ENCODE data around the gene PLEKHN1.

Gene PLEKHN1

GRCh38 chr1:960363-961131 is 5.7 kb upstream of the PLEKHN1 start, which contains the start of gene KLHL17:
Gene KLHL17, plus strand, starts transcription at chr1:960584. Its CDS starts 110 bp downstream, at chr1:960694.
- H3K14ac ChIP-seq (ENCODE audit: low read length) = peak within 1 kb of the TSS; percentile 41

GRCh38 chr1:961132-961669 is 5.1 kb upstream of the PLEKHN1 start:
- no peak overlapping the region for H2BK120ac ChIP-seq (ENCODE audit: insufficient read depth, low read length, poor library complexity)
- peak overlapping the region; percentile 37 for H3K14ac ChIP-seq (ENCODE audit: low read length)
- H3K9me3 ChIP-seq (ENCODE audit: insufficient read depth, low read depth, low read length) = peaks cover 4% of the 10 kb centered on the region
- peaks cover 5% of the 10 kb centered on the region for H3K79me2 ChIP-seq (ENCODE audit: control insufficient read depth, insufficient read depth, low read length, poor library complexity)
- peak overlapping the region; percentile 88 for H3K4me2 ChIP-seq (ENCODE audit: low read length)
- no peak overlapping the region for H3K4ac ChIP-seq (ENCODE audit: low read depth, low read length)
- H2AFZ ChIP-seq (ENCODE audit: insufficient read depth, low read length, poor library complexity) = peak overlapping the region; percentile 67
- H3K18ac ChIP-seq (ENCODE audit: low read length) = peak overlapping the region; percentile 47
- WGBS (ENCODE audit: extremely low coverage, insufficient coverage, insufficient read length) = no CpG with 5 or more reads among the region's 56 CpGs
- peaks cover 10 to 21% of the 10 kb centered on the region in 2 experiments for H3K4me1 ChIP-seq (ENCODE audit: control insufficient read depth in 1 of 2, insufficient read depth in 2 of 2, low read length in 2 of 2)
- DNase-seq = peak; percentile 46 to 71
- H3K4me3 ChIP-seq (ENCODE audit: low read depth, low read length) = peak overlapping the region; percentile 96
- H2AK5ac ChIP-seq (ENCODE audit: low read length) = no peak overlapping the region
- H3K23ac ChIP-seq (ENCODE audit: low read length) = no peak overlapping the region
- peak overlapping the region; percentile 51 for H4K12ac ChIP-seq (ENCODE audit: low read depth, low read length)
- peak overlapping the region; percentile 50 for H4K8ac ChIP-seq (ENCODE audit: low read depth, low read length)
- H3K36me3 ChIP-seq (ENCODE audit: control insufficient read depth in 1 of 2, insufficient read depth in 2 of 2, low read length in 2 of 2) = peaks cover 36 to 47% of the 10 kb centered on the region in 2 experiments
- H2BK12ac ChIP-seq (ENCODE audit: low read length) = no peak overlapping the region
- no peak overlapping the region for H2BK5ac ChIP-seq (ENCODE audit: low read depth, low read length, poor library complexity)
- peaks cover 10% of the 10 kb centered on the region for H3K79me1 ChIP-seq (ENCODE audit: low read length)
- peak overlapping the region; percentile 68 for H4K91ac ChIP-seq (ENCODE audit: low read depth, low read length)
- no peak overlapping the region for H3K27ac ChIP-seq (ENCODE audit: low read depth, low read length)
- peaks cover 3% of the 10 kb centered on the region for H3K27me3 ChIP-seq (ENCODE audit: insufficient read depth, low read length)
- peak overlapping the region; percentile 5 for H3K9ac ChIP-seq (ENCODE audit: low read length)

More at GRCh38 chr1:960363-961131, 5.7 kb upstream of the PLEKHN1 start, which contains the start of gene KLHL17:
- Histone ChIP-seq H2AK5ac (ENCODE audit: low read length) (peak within 1 kb of the TSS; percentile 5), H3K4me3 (ENCODE audit: low read depth, low read length) (peak within 1 kb of the TSS; percentile 96), H4K8ac (ENCODE audit: low read depth, low read length) (peak within 1 kb of the TSS; percentile 85), H3K27ac (ENCODE audit: low read depth, low read length) (no peak within 1 kb of the TSS), H2AFZ (ENCODE audit: insufficient read depth, low read length, poor library complexity) (peak within 1 kb of the TSS; percentile 67), H3K4me2 (ENCODE audit: low read length) (peak within 1 kb of the TSS; percentile 88), H3K27me3 (ENCODE audit: insufficient read depth, low read length) (peaks cover 3% of the 10 kb centered on the region), H3K4me1 (ENCODE audit: control insufficient read depth in 1 of 2, insufficient read depth in 2 of 2, low read length in 2 of 2) (peaks cover 5 to 15% of the 10 kb centered on the region in 2 experiments), H3K4ac (ENCODE audit: low read depth, low read length) (peak within 1 kb of the TSS; percentile 46), H2BK12ac (ENCODE audit: low read length) (peak within 1 kb of the TSS; percentile 51), H3K18ac (ENCODE audit: low read length) (peak within 1 kb of the TSS; percentile 57), H4K91ac (ENCODE audit: low read depth, low read length) (peak within 1 kb of the TSS; percentile 84), H3K9me3 (ENCODE audit: insufficient read depth, low read depth, low read length) (peaks cover 4% of the 10 kb centered on the region), H4K12ac (ENCODE audit: low read depth, low read length) (peak within 1 kb of the TSS; percentile 51), H3K36me3 (ENCODE audit: control insufficient read depth in 1 of 2, insufficient read depth in 2 of 2, low read length in 2 of 2) (peaks cover 42 to 54% of the 10 kb centered on the region in 2 experiments), H3K9ac (ENCODE audit: low read length) (peak within 1 kb of the TSS; percentile 66), H2BK5ac (ENCODE audit: low read depth, low read length, poor library complexity) (no peak within 1 kb of the TSS), H3K23ac (ENCODE audit: low read length) (no peak within 1 kb of the TSS), H2BK120ac (ENCODE audit: insufficient read depth, low read length, poor library complexity) (peak within 1 kb of the TSS; percentile 43), H3K79me1 (ENCODE audit: low read length) (peaks cover 10% of the 10 kb centered on the region), H3K79me2 (ENCODE audit: control insufficient read depth, insufficient read depth, low read length, poor library complexity) (peaks cover 5% of the 10 kb centered on the region)
- WGBS (ENCODE audit: extremely low coverage, insufficient coverage, insufficient read length) = no CpG with 5 or more reads among the region's 109 CpGs
- peak; percentile 58 to 72 for DNase-seq

- peaks cover 13% of the 10 kb centered on the region for H3K79me1 ChIP-seq (ENCODE audit: low read length)
- no peak overlapping the region for H3K14ac ChIP-seq (ENCODE audit: low read length)
- no peak overlapping the region for H2BK5ac ChIP-seq (ENCODE audit: low read depth, low read length, poor library complexity)
- no peak overlapping the region for H3K4me2 ChIP-seq (ENCODE audit: low read length)
- H2BK120ac ChIP-seq (ENCODE audit: insufficient read depth, low read length, poor library complexity) = no peak overlapping the region
- H4K91ac ChIP-seq (ENCODE audit: low read depth, low read length) = no peak overlapping the region
- peaks cover 16 to 31% of the 10 kb centered on the region in 2 experiments for H3K4me1 ChIP-seq (ENCODE audit: control insufficient read depth in 1 of 2, insufficient read depth in 2 of 2, low read length in 2 of 2)
- peaks cover 3% of the 10 kb centered on the region for H3K27me3 ChIP-seq (ENCODE audit: insufficient read depth, low read length)
- H3K18ac ChIP-seq (ENCODE audit: low read length) = no peak overlapping the region
- H2BK12ac ChIP-seq (ENCODE audit: low read length) = no peak overlapping the region
- H4K12ac ChIP-seq (ENCODE audit: low read depth, low read length) = no peak overlapping the region
- no peak overlapping the region for H4K8ac ChIP-seq (ENCODE audit: low read depth, low read length)
- H3K9ac ChIP-seq (ENCODE audit: low read length) = no peak overlapping the region
- WGBS (ENCODE audit: extremely low coverage, insufficient coverage, insufficient read length) = no CpG with 5 or more reads among the region's 57 CpGs
- no peak overlapping the region for H2AFZ ChIP-seq (ENCODE audit: insufficient read depth, low read length, poor library complexity)
- H3K4me3 ChIP-seq (ENCODE audit: low read depth, low read length) = no peak overlapping the region
- no peak overlapping the region for H2AK5ac ChIP-seq (ENCODE audit: low read length)
- DNase-seq = no peak
- no peak overlapping the region for H3K27ac ChIP-seq (ENCODE audit: low read depth, low read length)
- no peak overlapping the region for H3K4ac ChIP-seq (ENCODE audit: low read depth, low read length)
- peaks cover 5% of the 10 kb centered on the region for H3K79me2 ChIP-seq (ENCODE audit: control insufficient read depth, insufficient read depth, low read length, poor library complexity)
- no peak overlapping the region for H3K23ac ChIP-seq (ENCODE audit: low read length)
- H3K9me3 ChIP-seq (ENCODE audit: insufficient read depth, low read depth, low read length) = peaks cover 4% of the 10 kb centered on the region
- H3K36me3 ChIP-seq (ENCODE audit: control insufficient read depth in 1 of 2, insufficient read depth in 2 of 2, low read length in 2 of 2) = peaks cover 26 to 35% of the 10 kb centered on the region in 2 experiments
Measured at GRCh38 chr1:962381-963300, 3.6 kb upstream of the PLEKHN1 start.

- no peak overlapping the region for H3K14ac ChIP-seq (ENCODE audit: low read length)
- no peak overlapping the region for H3K23ac ChIP-seq (ENCODE audit: low read length)
- no peak for DNase-seq
- H4K91ac ChIP-seq (ENCODE audit: low read depth, low read length) = no peak overlapping the region
- no peak overlapping the region for H3K4me2 ChIP-seq (ENCODE audit: low read length)
- H2AK5ac ChIP-seq (ENCODE audit: low read length) = no peak overlapping the region
- H4K12ac ChIP-seq (ENCODE audit: low read depth, low read length) = no peak overlapping the region
- H3K27me3 ChIP-seq (ENCODE audit: insufficient read depth, low read length) = peaks cover 3% of the 10 kb centered on the region
- H2BK5ac ChIP-seq (ENCODE audit: low read depth, low read length, poor library complexity) = no peak overlapping the region
- H3K9ac ChIP-seq (ENCODE audit: low read length) = no peak overlapping the region
- H3K79me1 ChIP-seq (ENCODE audit: low read length) = peaks cover 13% of the 10 kb centered on the region
- H3K18ac ChIP-seq (ENCODE audit: low read length) = no peak overlapping the region
- H2AFZ ChIP-seq (ENCODE audit: insufficient read depth, low read length, poor library complexity) = no peak overlapping the region
- H3K9me3 ChIP-seq (ENCODE audit: insufficient read depth, low read depth, low read length) = peaks cover 4% of the 10 kb centered on the region
- no peak overlapping the region for H3K4me3 ChIP-seq (ENCODE audit: low read depth, low read length)
- H2BK120ac ChIP-seq (ENCODE audit: insufficient read depth, low read length, poor library complexity) = no peak overlapping the region
- no CpG with 5 or more reads among the region's 16 CpGs for WGBS (ENCODE audit: extremely low coverage, insufficient coverage, insufficient read length)
- no peak overlapping the region for H4K8ac ChIP-seq (ENCODE audit: low read depth, low read length)
- no peak overlapping the region for H3K27ac ChIP-seq (ENCODE audit: low read depth, low read length)
- no peak overlapping the region for H2BK12ac ChIP-seq (ENCODE audit: low read length)
- peaks cover 5% of the 10 kb centered on the region for H3K79me2 ChIP-seq (ENCODE audit: control insufficient read depth, insufficient read depth, low read length, poor library complexity)
- H3K4ac ChIP-seq (ENCODE audit: low read depth, low read length) = no peak overlapping the region
- H3K36me3 ChIP-seq (ENCODE audit: control insufficient read depth in 1 of 2, insufficient read depth in 2 of 2, low read length in 2 of 2) = peaks cover 26 to 35% of the 10 kb centered on the region in 2 experiments
- H3K4me1 ChIP-seq (ENCODE audit: control insufficient read depth in 1 of 2, insufficient read depth in 2 of 2, low read length in 2 of 2) = peaks cover 16 to 31% of the 10 kb centered on the region in 2 experiments
Measured at GRCh38 chr1:963301-963651, 3.0 kb upstream of the PLEKHN1 start.

All from trophoblast cell (in vitro differentiated cells and primary cell).